ENCODE measurements around the gene NUBP1.
A peak's percentile ranks its signal among the peaks of the same experiment; 100 is the strongest.
"Not testable (repeated sequence)": the region's sequence is repeated elsewhere in the genome, so short reads cannot be mapped to it uniquely, and the experiment has no call there.

Gene NUBP1

DNA sequence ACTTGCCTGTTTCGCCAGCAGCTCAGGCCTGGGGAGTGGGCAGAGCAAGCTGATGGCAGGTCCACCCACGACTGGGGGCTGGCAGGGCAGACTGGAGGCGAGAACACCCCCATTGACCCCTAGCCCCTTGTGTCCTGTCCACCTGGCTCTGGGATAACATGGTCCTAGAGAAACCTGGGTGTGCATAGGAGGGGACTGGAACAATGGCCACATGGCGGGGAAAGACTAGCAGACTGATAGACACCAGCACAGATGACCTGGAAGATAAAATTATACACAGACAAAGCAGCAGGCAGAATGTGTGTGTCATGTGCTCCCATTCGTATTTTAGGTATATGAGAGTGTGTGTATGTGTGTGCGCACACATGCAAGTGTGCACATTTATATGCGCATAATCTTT lies 23.5 kb downstream of the NUBP1 start:
- H3K4me3 Mint-ChIP-seq = no peak overlapping the region
- no peak for DNase-seq

DNA sequence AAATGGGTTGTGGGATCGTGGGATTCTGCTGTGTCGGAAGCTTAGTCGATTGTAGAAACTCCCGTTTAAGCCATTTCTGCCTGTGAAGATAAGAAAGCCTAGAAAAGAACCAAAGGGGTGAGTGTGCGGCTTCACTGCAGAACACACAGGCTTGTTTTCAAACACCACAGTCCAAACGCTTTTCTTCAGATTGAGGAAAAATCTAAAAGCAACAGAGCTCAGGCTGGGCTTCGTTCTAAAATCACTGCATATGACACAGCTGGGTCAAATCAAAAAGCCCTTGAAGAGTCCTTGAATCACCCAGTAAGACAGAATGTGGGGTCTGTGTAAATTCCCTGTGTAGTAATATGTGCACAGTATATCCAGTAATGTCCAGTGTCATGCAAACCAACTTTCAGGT lies 25.7 kb downstream of the NUBP1 start:
- no peak for ATAC-seq
- Mint-ChIP-seq H3K27ac (no peak overlapping the region), H3K27me3 (no peaks in the 10 kb centered on the region), H3K4me3 (no peak overlapping the region), H3K4me1 (peaks cover 26% of the 10 kb centered on the region), H3K9me3 (no peaks in the 10 kb centered on the region)
- no peak for DNase-seq

More for the DNA sequence above, 23.5 kb downstream of the NUBP1 start:
- no peak overlapping the region for H3K27ac Mint-ChIP-seq
- no peaks in the 10 kb centered on the region for H3K27me3 Mint-ChIP-seq
- no peak for ATAC-seq
- H3K4me1 Mint-ChIP-seq = peaks cover 26% of the 10 kb centered on the region
- H3K9me3 Mint-ChIP-seq = peaks cover 0 to 16% of the 10 kb centered on the region in 2 donors

DNA sequence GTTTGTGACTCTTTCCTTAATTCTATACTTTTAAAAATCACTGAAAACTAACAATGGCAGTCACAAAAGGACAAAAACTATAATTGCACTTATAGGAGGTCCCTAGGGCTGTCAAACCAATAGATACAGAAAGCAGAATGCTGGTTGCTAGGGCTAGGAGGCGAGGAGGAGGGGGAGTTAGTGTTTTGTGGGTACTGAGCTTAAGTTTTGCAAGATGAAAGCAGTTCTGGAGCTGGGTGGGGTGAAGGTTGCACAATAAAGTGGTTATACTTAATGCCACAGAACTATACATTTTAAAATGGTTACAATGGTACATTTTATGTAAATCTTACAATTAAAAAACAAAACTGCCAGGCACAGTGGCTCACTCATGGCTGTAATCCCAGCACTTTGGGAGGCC lies 27.3 kb downstream of the NUBP1 start:
- H3K4me3 Mint-ChIP-seq = no peak overlapping the region
- ATAC-seq = no peak
- peaks cover 7% of the 10 kb centered on the region for H3K27me3 Mint-ChIP-seq
- no peak for DNase-seq
- H3K9me3 Mint-ChIP-seq = no peaks in the 10 kb centered on the region
- H3K27ac Mint-ChIP-seq = peak overlapping the region in 1 of 2 donors; percentile 7
- peaks cover 22% of the 10 kb centered on the region for H3K4me1 Mint-ChIP-seq

DNA sequence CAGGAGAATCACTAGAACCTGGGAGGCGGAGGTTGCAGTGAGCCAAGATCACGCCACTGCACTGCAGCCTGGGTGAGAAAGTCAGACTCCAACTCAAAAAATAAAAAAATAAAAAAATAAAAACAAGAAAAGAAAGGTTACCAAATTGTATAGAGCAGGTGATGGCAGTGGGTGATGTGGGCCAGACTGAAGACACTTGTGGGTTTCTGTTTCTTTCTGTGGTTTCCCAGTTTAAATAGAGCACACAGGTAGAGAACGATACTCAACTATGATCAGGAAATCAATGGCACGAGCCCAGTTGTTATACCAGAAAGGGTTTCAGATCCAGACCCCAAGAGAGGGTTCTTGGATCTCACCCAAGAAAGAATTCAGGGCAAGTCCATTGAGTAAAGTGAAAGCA lies 32.6 kb downstream of the NUBP1 start:
- Mint-ChIP-seq H3K4me3 (no peak overlapping the region), H3K4me1 (peaks cover 30% of the 10 kb centered on the region), H3K27me3 (peaks cover 32% of the 10 kb centered on the region), H3K27ac (no peak overlapping the region), H3K9me3 (no peaks in the 10 kb centered on the region)
- ATAC-seq (peak; percentile 94), DNase-seq (peak in 1 of 2 donors; percentile 20)

DNA sequence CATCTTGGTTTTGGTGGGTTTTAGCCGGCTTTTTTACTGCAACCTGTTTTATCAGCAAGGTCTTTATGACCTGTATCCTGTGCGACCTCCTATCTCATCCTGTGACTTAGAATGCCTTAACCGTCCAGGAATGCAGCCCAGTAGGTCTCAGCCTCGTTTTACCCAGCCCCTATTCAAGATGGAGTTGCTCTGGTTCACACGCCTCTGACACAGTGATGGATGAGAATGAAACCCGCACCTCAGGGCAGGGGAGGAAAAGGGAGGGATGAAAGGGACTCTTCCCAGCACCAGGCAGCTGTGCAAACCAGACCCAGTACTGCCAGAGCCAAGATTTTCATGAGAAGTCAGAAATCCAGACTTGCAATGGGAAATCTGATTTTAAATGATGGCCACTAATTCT lies 33.3 kb downstream of the NUBP1 start:
- Mint-ChIP-seq H3K4me1 (peaks cover 27% of the 10 kb centered on the region), H3K27me3 (peaks cover 39% of the 10 kb centered on the region)
- not testable (repeated sequence) for H3K4me3 Mint-ChIP-seq, ATAC-seq, H3K27ac Mint-ChIP-seq, H3K9me3 Mint-ChIP-seq, DNase-seq

DNA sequence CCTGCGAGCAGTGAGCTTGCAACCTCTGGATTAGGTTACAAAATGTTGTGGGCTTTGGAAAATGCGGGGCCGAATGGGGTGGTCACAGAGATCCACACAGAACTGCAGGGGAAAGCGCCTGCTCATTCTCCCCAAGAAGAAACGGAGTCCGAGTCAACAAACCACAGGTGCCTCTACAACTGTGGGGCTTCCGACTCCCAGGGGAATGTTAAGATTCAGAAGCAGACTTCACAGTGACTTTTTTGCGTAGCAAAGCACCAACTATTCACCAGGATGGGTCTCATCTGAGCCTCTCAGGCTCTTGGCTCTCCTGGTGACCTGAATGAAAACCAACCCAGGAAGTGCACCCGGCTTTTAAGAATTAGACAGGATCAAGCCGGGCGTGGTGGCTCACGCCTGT lies 33.7 kb downstream of the NUBP1 start:
- Mint-ChIP-seq H3K4me1 (peaks cover 27% of the 10 kb centered on the region), H3K27ac (no peak overlapping the region), H3K9me3 (no peaks in the 10 kb centered on the region), H3K27me3 (peaks cover 43% of the 10 kb centered on the region), H3K4me3 (no peak overlapping the region)
- DNase-seq (no peak), ATAC-seq (no peak)

DNA sequence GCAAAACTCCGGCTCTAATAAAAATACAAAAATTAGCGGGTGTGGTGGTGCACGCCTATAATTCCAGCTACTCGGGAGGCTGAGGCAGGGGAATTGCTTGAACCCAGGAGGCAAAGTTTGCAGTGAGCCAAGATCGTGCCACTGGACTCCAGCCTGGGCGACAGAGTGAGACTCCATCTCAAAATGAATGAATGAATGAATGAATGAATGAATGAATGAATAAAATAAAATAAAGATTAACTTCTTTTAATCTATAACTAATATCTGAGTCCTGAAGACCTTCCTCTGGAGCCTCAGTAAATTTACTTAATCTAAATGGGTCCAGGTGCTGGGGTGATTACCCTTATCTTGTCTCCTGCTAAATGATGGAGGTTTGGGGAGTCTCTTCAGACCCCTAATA lies 36.3 kb downstream of the NUBP1 start:
- not testable (repeated sequence) for H3K4me3 Mint-ChIP-seq, ATAC-seq, DNase-seq, H3K9me3 Mint-ChIP-seq, H3K27ac Mint-ChIP-seq
- peaks cover 45% of the 10 kb centered on the region for H3K27me3 Mint-ChIP-seq
- H3K4me1 Mint-ChIP-seq = peaks cover 27% of the 10 kb centered on the region

DNA sequence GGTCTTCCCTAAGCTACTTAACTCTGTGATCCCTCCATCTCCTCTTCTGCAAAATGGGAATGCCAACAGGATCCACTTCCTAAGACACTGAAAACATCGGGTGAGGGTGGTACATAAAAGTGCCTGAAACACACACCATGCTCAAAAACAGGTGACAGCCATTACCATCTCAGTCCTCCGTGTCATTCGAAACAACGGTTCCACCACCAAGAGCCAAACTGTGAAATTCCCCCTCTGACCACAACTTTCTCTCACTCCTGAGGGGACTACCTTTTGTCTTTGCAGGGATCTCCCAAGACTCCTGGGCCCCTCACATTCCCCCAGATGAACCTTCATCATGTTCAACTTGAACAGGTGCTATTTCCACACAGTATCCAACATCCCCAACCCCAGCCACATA lies 37.0 kb downstream of the NUBP1 start:
- Mint-ChIP-seq H3K4me1 (peaks cover 21% of the 10 kb centered on the region), H3K27me3 (peaks cover 39% of the 10 kb centered on the region), H3K4me3 (no peak overlapping the region), H3K9me3 (no peaks in the 10 kb centered on the region), H3K27ac (no peak overlapping the region)
- no peak for ATAC-seq
- no peak for DNase-seq

DNA sequence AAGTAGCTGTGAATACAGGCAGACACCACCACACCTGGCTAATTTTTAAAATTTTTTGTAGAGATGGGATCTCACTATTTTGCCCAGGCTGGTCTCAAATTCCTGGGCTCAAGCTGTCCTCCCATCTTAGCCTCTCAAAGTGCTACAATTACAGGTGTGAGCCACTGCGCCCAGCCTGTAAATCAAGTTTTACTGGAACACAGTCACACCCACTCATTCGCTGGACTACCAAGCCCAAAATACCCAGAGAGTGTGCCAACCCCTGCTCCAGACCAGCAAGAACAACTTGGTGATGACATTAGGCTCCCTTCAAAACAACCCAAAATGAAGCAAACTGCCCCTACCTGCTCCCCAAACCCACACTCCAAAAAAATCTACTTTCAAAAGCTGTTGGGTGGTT lies 39.0 kb downstream of the NUBP1 start:
- peaks cover 39% of the 10 kb centered on the region for H3K27me3 Mint-ChIP-seq
- no peak overlapping the region for H3K4me3 Mint-ChIP-seq
- DNase-seq (no peak), ATAC-seq (no peak)
- no peak overlapping the region for H3K27ac Mint-ChIP-seq
- no peaks in the 10 kb centered on the region for H3K9me3 Mint-ChIP-seq
- H3K4me1 Mint-ChIP-seq = peaks cover 7% of the 10 kb centered on the region

DNA sequence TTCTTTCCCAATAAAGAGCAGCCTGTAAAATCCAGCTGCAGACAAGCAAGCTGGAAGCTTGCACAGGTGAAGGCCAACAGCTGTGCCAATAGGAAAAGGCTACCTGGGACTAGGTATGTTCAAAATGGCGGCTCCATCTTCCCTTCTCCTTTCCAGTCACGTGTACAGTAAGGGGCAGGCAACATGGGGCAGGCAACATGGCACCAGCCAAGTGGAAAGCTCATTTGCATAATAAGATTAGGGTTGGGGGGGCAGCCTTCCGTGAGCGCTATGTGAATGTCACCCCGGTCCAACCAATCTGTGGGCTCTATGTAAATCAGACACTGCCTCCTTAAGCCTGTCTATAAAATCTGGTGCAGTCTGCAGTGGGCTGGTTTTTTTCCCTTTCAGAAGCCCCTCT lies 43.7 kb downstream of the NUBP1 start:
- no peaks in the 10 kb centered on the region for H3K4me1 Mint-ChIP-seq
- peaks cover 0 to 6% of the 10 kb centered on the region in 2 donors for H3K9me3 Mint-ChIP-seq
- DNase-seq (no peak), ATAC-seq (no peak)
- H3K27me3 Mint-ChIP-seq = peaks cover 6% of the 10 kb centered on the region
- H3K4me3 Mint-ChIP-seq = no peak overlapping the region
- H3K27ac Mint-ChIP-seq = no peak overlapping the region

DNA sequence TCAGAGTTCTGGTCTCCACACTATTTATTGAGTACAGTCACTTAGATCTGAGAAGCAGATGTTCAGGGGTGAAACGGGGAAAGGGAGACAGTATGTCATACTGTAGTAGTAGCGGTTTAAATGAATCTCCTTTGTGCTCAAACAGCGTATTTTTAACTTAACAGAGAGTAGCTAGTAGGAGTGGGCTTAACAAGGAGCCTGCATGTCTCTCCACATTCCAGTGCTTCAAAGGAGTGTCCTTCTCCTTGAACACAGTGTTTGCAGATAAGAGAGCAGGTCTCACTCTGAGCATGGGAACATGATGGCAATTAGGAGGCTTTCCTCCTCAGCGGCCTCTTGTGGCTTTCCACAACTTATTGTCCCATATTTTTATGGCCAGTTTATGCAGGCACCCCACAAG lies 45.0 kb downstream of the NUBP1 start:
- not testable (repeated sequence) for H3K27me3 Mint-ChIP-seq, H3K9me3 Mint-ChIP-seq, H3K4me1 Mint-ChIP-seq, H3K27ac Mint-ChIP-seq, ATAC-seq, DNase-seq, H3K4me3 Mint-ChIP-seq

DNA sequence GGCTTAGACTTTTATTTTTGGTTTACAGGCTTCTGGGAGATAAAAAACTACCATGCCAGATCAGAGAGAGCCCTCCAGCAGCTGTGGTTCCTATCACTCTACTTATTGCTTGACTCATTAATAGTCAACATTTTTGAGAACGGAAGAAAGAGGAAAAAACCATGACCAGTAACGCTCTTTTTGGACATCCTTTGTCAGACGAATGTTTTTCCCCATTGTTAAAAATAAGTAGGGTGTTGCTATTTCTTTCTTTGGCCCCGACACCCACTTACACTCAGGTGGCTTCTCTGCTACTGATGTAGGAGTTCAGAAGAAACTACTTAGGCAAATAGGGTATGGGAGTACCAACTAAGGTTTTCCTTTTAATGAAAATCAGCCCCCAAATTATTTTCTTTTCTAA lies 47.4 kb downstream of the NUBP1 start:
- ATAC-seq (no peak), DNase-seq (no peak)
- Mint-ChIP-seq H3K27ac (no peak overlapping the region), H3K4me1 (no peaks in the 10 kb centered on the region), H3K27me3 (peaks cover 7% of the 10 kb centered on the region), H3K9me3 (peaks cover 0 to 7% of the 10 kb centered on the region in 2 donors), H3K4me3 (no peak overlapping the region)

DNA sequence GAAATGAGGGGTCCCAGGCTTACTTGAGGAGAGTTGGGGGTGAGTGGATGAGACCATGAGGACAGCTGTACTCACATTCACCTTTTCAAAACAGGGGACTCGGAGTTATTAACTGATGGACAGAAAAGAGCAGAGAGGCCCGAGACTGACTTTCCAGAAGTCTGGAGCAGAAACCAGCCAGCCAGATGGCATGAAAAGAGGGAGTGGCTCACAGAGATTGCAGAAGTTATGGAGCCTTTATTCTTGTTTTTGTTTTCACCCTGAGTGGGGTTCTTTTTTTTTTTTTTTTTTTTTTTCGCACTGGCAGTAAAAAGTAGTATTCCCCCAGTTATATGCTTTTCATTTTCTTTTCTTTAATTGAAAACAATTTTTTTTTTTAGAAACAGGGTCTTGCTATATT lies 56.1 kb downstream of the NUBP1 start:
- H3K27me3 Mint-ChIP-seq = no peaks in the 10 kb centered on the region
- no peaks in the 10 kb centered on the region for H3K4me1 Mint-ChIP-seq
- ATAC-seq = no peak
- H3K9me3 Mint-ChIP-seq = no peaks in the 10 kb centered on the region
- H3K4me3 Mint-ChIP-seq = no peak overlapping the region
- DNase-seq = no peak
- H3K27ac Mint-ChIP-seq = no peak overlapping the region

DNA sequence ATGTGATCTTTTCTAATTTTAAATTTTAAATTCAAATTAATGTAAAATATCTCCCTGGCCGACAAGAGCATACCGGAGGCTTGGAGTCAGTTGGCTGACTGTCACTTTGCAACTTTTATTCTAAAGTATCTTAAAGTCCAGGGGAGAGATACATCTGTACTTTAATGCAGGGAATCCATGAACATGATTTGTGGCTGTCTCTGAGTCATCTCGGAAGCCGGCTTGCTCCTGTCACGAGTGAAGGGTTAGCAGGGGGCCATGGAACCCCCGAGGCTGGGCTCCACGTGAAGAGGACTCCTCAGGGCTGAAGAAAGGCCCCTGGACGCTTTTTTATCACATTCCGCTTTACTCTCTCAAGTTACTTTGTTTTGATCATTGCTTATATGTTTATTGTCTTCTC lies 61.7 kb downstream of the NUBP1 start:
- H3K27me3 Mint-ChIP-seq = no peaks in the 10 kb centered on the region
- peaks cover 6% of the 10 kb centered on the region for H3K4me1 Mint-ChIP-seq
- no peak for DNase-seq
- H3K9me3 Mint-ChIP-seq = no peaks in the 10 kb centered on the region
- no peak for ATAC-seq
- no peak overlapping the region for H3K27ac Mint-ChIP-seq
- no peak overlapping the region for H3K4me3 Mint-ChIP-seq

DNA sequence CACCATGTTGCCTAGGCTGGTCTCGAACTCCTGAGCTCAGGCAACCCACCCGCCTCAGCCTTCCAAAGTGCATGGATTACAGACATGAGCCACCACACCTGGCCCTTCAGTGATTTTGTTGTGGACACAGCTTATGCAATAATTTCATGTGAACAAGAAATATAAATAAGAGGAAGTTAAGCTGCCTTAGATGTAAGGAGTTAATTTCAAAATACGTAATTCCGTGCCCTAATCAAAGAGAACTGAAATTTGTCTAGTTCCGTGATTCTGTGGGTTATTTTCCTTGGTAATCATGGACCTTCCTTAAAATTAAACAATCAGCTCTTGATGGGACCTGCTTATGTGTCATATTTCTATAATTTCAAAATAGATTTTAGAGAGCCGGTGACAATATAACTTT lies 63.1 kb downstream of the NUBP1 start:
- no peaks in the 10 kb centered on the region for H3K9me3 Mint-ChIP-seq
- DNase-seq = no peak
- H3K4me3 Mint-ChIP-seq = no peak overlapping the region
- H3K27ac Mint-ChIP-seq = no peak overlapping the region
- no peaks in the 10 kb centered on the region for H3K27me3 Mint-ChIP-seq
- peaks cover 6% of the 10 kb centered on the region for H3K4me1 Mint-ChIP-seq
- no peak for ATAC-seq

DNA sequence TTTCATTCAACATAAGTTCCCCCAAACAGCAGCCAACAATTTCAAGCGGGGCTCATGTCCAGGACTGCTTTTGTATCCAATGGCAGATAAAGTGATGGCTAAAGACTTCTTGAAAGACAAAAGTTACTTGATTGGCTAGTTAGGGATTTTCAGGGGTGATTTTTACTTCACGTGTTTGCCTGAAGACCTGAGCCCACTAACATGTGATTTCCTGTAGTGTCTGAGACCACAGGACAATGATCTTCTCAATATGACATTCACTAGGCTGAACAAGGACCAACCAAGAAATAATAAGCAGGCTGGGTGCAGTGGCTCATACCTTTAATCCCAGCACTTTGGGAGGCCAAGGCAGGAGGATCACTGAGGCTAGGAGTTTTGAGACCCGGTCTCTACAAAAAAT lies 64.6 kb downstream of the NUBP1 start:
- DNase-seq (no peak), ATAC-seq (no peak)
- H3K27me3 Mint-ChIP-seq = no peaks in the 10 kb centered on the region
- H3K27ac Mint-ChIP-seq = no peak overlapping the region
- H3K4me1 Mint-ChIP-seq = peaks cover 6% of the 10 kb centered on the region
- H3K9me3 Mint-ChIP-seq = no peaks in the 10 kb centered on the region
- no peak overlapping the region for H3K4me3 Mint-ChIP-seq

DNA sequence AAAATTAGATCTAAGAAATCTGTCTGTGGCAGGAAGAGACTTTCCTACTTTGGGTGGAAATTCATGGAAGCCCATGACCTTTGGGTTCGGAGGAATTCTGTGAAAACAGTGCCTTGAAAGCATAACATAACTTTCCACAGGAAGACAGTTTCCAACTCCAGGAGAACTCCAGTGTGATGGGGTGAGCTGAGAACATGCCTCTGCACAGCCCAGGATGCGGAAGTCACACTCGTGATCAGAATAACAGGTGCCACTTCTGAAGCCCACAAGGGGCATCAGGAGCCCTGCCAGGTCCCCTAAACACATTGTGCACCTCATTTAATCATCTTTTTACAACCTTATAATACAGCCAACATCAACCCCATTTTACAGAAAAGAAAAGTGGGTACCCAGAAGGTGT lies 65.2 kb downstream of the NUBP1 start:
- Mint-ChIP-seq H3K9me3 (no peaks in the 10 kb centered on the region), H3K27ac (no peak overlapping the region), H3K27me3 (no peaks in the 10 kb centered on the region), H3K4me3 (no peak overlapping the region), H3K4me1 (peaks cover 6% of the 10 kb centered on the region)
- ATAC-seq (no peak), DNase-seq (no peak)
